Upper lobe of left lung (tissue), 6 donors: ENCODE data around the gene CLSTN2. TPM values are rescaled to one million over a fixed set of nuclear protein-coding genes. Genes with fewer than 3 reads are reported as not detected.

Source experiments
- ATAC-seq, 2 donors: fragments of 200-7000 bp; cut with Tn5 transposase; one replicate each; pipeline ENCODE4 v1.9.1; 2022; ENCODE audit warnings: mild to moderate bottlenecking in 2 of 2, moderate library complexity in 2 of 2; ENCODE audit not compliant: low FRiP score in 2 of 2
- DNase-seq, 2 donors: peaks; one replicate each; pipeline ENCODE4 v3.0.0-alpha.2; 2019 to 2020
- H3K27ac ChIP-seq, 4 donors: fragments of 200-600 bp; sonication (generic); one replicate each; pipeline ENCODE4 v1.5.1; 2016 to 2019
- H3K27me3 ChIP-seq, 4 donors: fragments of 200-600 bp; sonication (generic); one replicate each; pipeline ENCODE4 v1.5.1; 2017 to 2019
- H3K36me3 ChIP-seq, 4 donors: fragments of 200-600 bp; sonication (generic); one replicate each; pipeline ENCODE4 v1.5.1; 2016 to 2019
- H3K4me1 ChIP-seq, 4 donors: fragments of 200-600 bp; sonication (generic); one replicate each; pipeline ENCODE4 v1.5.1; 2018 to 2019
- H3K4me3 ChIP-seq, 4 donors: fragments of 200-600 bp; sonication (generic); one replicate each; pipeline ENCODE4 v1.5.1; 2017 to 2019; ENCODE audit warnings: mild to moderate bottlenecking in 2 of 4, moderate library complexity in 1 of 4
- H3K9me3 ChIP-seq, 4 donors: fragments of 200-600 bp; sonication (generic); one replicate each; pipeline ENCODE4 v1.5.1; 2018 to 2019
- CTCF ChIP-seq, 6 experiments: fragments of 450-650 bp in 4 of 6; fragments of 200-600 bp in 2 of 6; sonication (generic) in 2 of 6; IDR thresholded peaks; one replicate each; pipeline ENCODE4 v1.5.1; 2016 to 2019; ENCODE audit warnings: antibody characterized with exemption in 6 of 6
- EP300 ChIP-seq, 4 donors: sonication (generic); formaldehyde crosslinking; IDR thresholded peaks; one replicate each; pipeline ENCODE4 v1.5.1; 2017; ENCODE audit warnings: antibody characterized with exemption in 4 of 4, control low read depth in 2 of 4
- POLR2A ChIP-seq, 4 donors: fragments of 450-650 bp; IDR thresholded peaks; one replicate each; pipeline ENCODE4 v1.5.1; 2016 to 2017; ENCODE audit warnings: antibody characterized with exemption in 4 of 4, mild to moderate bottlenecking in 2 of 4
- POLR2AphosphoS5 ChIP-seq, 2 donors: sonication (generic); formaldehyde crosslinking; IDR thresholded peaks; one replicate each; pipeline ENCODE4 v1.5.1; 2017; ENCODE audit warnings: antibody characterized with exemption in 2 of 2
- WGBS, 2 donors: methylation state at CpG; one replicate each; pipeline ENCODE4 v1.1.5; 2017 to 2018; 5-methylcytosine and 5-hydroxymethylcytosine counted together
- total RNA-seq, 6 donors: library from RNA; depleted of rRNA in 4 of 6; stranded (reverse); fragments of >200 nt in 4 of 6; gene quantifications; one replicate each; pipeline versions ENCODE4 v1.1.0 to v1.2.1, GENCODE V29; 2016 to 2021
- donor health status: DM: no; HTN: no; CAD: no; lungs with moderate emphysema.
- donor health status: DM: no; HTN: yes; CAD: no; lungs with severe emphysema.

The CLSTN2 gene
- total RNA-seq, 6 donors from 2014 or later: 1.0 to 4.3 (median 1.6) TPM

- H3K27me3 ChIP-seq: no peaks in the 10 kb centered on the region
- DNase-seq: no peak
- 91 to 93% methylated on average over 3 of the region's 3 CpGs for WGBS, 2 donors
- no peak for ATAC-seq
- TF ChIP-seq EP300 (IDR thresholded peaks at IDR 0.05) (no peak), POLR2AphosphoS5 (IDR thresholded peaks at IDR 0.05) (no peak), CTCF (IDR thresholded peaks at IDR 0.05) (no peak), POLR2A (IDR thresholded peaks at IDR 0.05) (no peak)
- H3K4me1 ChIP-seq: no peaks in the 10 kb centered on the region
- no peak overlapping the region for H3K27ac ChIP-seq
- no peaks in the 10 kb centered on the region for H3K36me3 ChIP-seq
- no peaks in the 10 kb centered on the region for H3K9me3 ChIP-seq
- no peak overlapping the region for H3K4me3 ChIP-seq
These were observed 52.9 kb downstream of the CLSTN2 start for GRCh38 chr3:139987908-139988307.

- no peak for ATAC-seq
These were observed 53.6 kb downstream of the CLSTN2 start for GRCh38 chr3:139988472-139989156.

GRCh38 chr3:139994891-139995290 lies 59.9 kb downstream of the CLSTN2 start:
- H3K9me3 ChIP-seq: no peaks in the 10 kb centered on the region
- WGBS, 2 donors: 47 to 68% methylated on average over 3 of the region's 3 CpGs
- ATAC-seq: no peak

More at GRCh38 chr3:139988472-139989156, 53.6 kb downstream of the CLSTN2 start:
- no peak overlapping the region for H3K4me3 ChIP-seq
- no peaks in the 10 kb centered on the region for H3K4me1 ChIP-seq
- WGBS, 2 donors: 90 to 93% methylated on average over 3 of the region's 3 CpGs
- H3K9me3 ChIP-seq: no peaks in the 10 kb centered on the region
- H3K27me3 ChIP-seq: no peaks in the 10 kb centered on the region
- H3K27ac ChIP-seq: no peak overlapping the region
- no peak for TF ChIP-seq EP300 (IDR thresholded peaks at IDR 0.05)
- TF ChIP-seq POLR2AphosphoS5 (IDR thresholded peaks at IDR 0.05): no peak
- TF ChIP-seq CTCF (IDR thresholded peaks at IDR 0.05): no peak
- TF ChIP-seq POLR2A (IDR thresholded peaks at IDR 0.05): no peak
- no peaks in the 10 kb centered on the region for H3K36me3 ChIP-seq
- no peak for DNase-seq

DNA sequence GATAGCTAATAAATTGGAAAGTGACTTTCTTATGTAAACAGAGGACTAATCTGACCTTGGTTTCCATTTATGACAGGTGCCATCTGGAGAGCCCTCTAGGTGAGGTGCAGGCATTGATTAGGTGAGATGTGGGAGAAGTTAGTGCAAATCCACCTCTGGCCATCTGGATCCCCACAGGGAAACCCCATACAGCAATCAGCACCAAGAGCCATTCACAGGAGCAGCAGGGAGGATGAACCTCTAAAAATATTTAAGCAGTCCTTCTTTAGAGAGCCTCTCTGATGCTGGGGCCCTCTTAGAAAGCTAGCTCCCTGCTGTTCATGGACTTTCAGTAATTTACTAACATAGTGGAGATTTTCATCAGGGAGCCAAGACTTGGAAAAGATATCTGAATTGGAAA lies 69.3 kb downstream of the CLSTN2 start:
- no peaks in the 10 kb centered on the region for H3K4me1 ChIP-seq
- no peak for ATAC-seq
- no peaks in the 10 kb centered on the region for H3K27me3 ChIP-seq
- H3K9me3 ChIP-seq: no peaks in the 10 kb centered on the region
- H3K27ac ChIP-seq: no peak overlapping the region
- no peak overlapping the region for H3K4me3 ChIP-seq
- TF ChIP-seq POLR2AphosphoS5 (IDR thresholded peaks at IDR 0.05) (no peak), POLR2A (IDR thresholded peaks at IDR 0.05) (no peak)
- H3K36me3 ChIP-seq: no peaks in the 10 kb centered on the region
- no peak for DNase-seq

More at GRCh38 chr3:139994891-139995290, 59.9 kb downstream of the CLSTN2 start:
- Histone ChIP-seq H3K36me3 (no peaks in the 10 kb centered on the region), H3K27me3 (no peaks in the 10 kb centered on the region), H3K27ac (no peak overlapping the region), H3K4me1 (no peaks in the 10 kb centered on the region), H3K4me3 (no peak overlapping the region)
- DNase-seq: no peak
- no peak for TF ChIP-seq POLR2A (IDR thresholded peaks at IDR 0.05)
- no peak for TF ChIP-seq EP300 (IDR thresholded peaks at IDR 0.05)
- no peak for TF ChIP-seq CTCF (IDR thresholded peaks at IDR 0.05)
- no peak for TF ChIP-seq POLR2AphosphoS5 (IDR thresholded peaks at IDR 0.05)

- H3K27me3 ChIP-seq: no peaks in the 10 kb centered on the region
- ATAC-seq (no peak), DNase-seq (no peak)
- no peak for TF ChIP-seq CTCF (IDR thresholded peaks at IDR 0.05)
- TF ChIP-seq POLR2A (IDR thresholded peaks at IDR 0.05): no peak
- no peak for TF ChIP-seq EP300 (IDR thresholded peaks at IDR 0.05)
- TF ChIP-seq POLR2AphosphoS5 (IDR thresholded peaks at IDR 0.05): no peak
- H3K9me3 ChIP-seq: no peaks in the 10 kb centered on the region
- no peak overlapping the region for H3K27ac ChIP-seq
- no peak overlapping the region for H3K4me3 ChIP-seq
- no peaks in the 10 kb centered on the region for H3K36me3 ChIP-seq
- 22 to 29% methylated on average over 2 of the region's 2 CpGs for WGBS, 2 donors
- H3K4me1 ChIP-seq: no peaks in the 10 kb centered on the region
These were observed 71.3 kb downstream of the CLSTN2 start for GRCh38 chr3:140006331-140006730.
